Astrocyte (in vitro differentiated cells and primary cell): ENCODE measurements around the gene TAGLN3. TPM values are rescaled to one million over a fixed set of nuclear protein-coding genes. Genes with fewer than 3 reads are reported as not detected.
A peak's percentile ranks its signal among the peaks of the same experiment; 100 is the strongest.

Experiments used
- DNase-seq: peaks from one replicate; pipeline ENCODE4 v3.0.0-alpha.2; 2010; ENCODE audit warnings: low read depth
- FAIRE-seq: peaks from 2 replicates; lab custom pipeline; 2011; peaks lifted over from hg19 to GRCh38; lab: Jason Lieb, UNC
- H2AFZ ChIP-seq: 2 replicates; pipeline ENCODE4 v1.6.0; 2012; ENCODE audit warnings: low read depth, low read length, inconsistent platforms
- H3K27ac ChIP-seq: 2 replicates; pipeline ENCODE4 v1.5.1; 2011; ENCODE audit warnings: low read depth, low read length, inconsistent platforms
- H3K27me3 ChIP-seq: 2 replicates; pipeline ENCODE4 v1.6.0; 2011; ENCODE audit warnings: low read length, inconsistent platforms; ENCODE audit not compliant: insufficient read depth
- H3K36me3 ChIP-seq: 2 replicates; pipeline ENCODE4 v1.5.1; 2011; ENCODE audit warnings: low read length, inconsistent platforms; ENCODE audit not compliant: insufficient read depth
- H3K4me1 ChIP-seq: 2 replicates; pipeline ENCODE4 v1.5.1; 2011; ENCODE audit warnings: low read length, inconsistent platforms; ENCODE audit not compliant: insufficient read depth
- H3K4me2 ChIP-seq: 2 replicates; pipeline ENCODE4 v1.6.0; 2012; ENCODE audit warnings: low read length, inconsistent platforms
- H3K4me3 ChIP-seq: 2 replicates; pipeline ENCODE4 v1.5.1; 2011; ENCODE audit warnings: low read depth, mild to moderate bottlenecking, low read length, inconsistent platforms; ENCODE audit not compliant: insufficient read depth
- H3K79me2 ChIP-seq: 2 replicates; pipeline ENCODE4 v1.6.0; 2012; ENCODE audit warnings: mild to moderate bottlenecking, low read length, inconsistent platforms; ENCODE audit not compliant: insufficient read depth
- H3K9ac ChIP-seq: 2 replicates; pipeline ENCODE4 v1.6.0; 2012; ENCODE audit warnings: mild to moderate bottlenecking, low read length, inconsistent platforms
- H3K9me3 ChIP-seq: 2 replicates; pipeline ENCODE4 v1.5.1; 2012; ENCODE audit warnings: low read depth, mild to moderate bottlenecking, low read length, inconsistent platforms; ENCODE audit not compliant: insufficient read depth
- H4K20me1 ChIP-seq: 2 replicates; pipeline ENCODE4 v1.6.0; 2012; ENCODE audit warnings: low read length, inconsistent platforms; ENCODE audit not compliant: insufficient read depth
- H3K27ac Mint-ChIP-seq: one replicate; pipeline ENCODE4 v1.8.0; 2021; ENCODE audit warnings: mild to moderate bottlenecking, mixed read lengths; ENCODE audit not compliant: unreplicated experiment
- H3K27me3 Mint-ChIP-seq: one replicate; pipeline ENCODE4 v1.8.0; 2021; ENCODE audit warnings: low read depth, mixed read lengths; ENCODE audit not compliant: unreplicated experiment
- H3K36me3 Mint-ChIP-seq: one replicate; pipeline ENCODE4 v1.8.0; 2021; ENCODE audit warnings: low read depth, mixed read lengths; ENCODE audit not compliant: unreplicated experiment
- H3K4me1 Mint-ChIP-seq: one replicate; pipeline ENCODE4 v1.8.0; 2021; ENCODE audit warnings: low read depth, mixed read lengths; ENCODE audit not compliant: unreplicated experiment
- H3K4me3 Mint-ChIP-seq: one replicate; pipeline ENCODE4 v1.8.0; 2021; ENCODE audit warnings: mild to moderate bottlenecking, moderate library complexity, mixed read lengths; ENCODE audit not compliant: unreplicated experiment
- H3K9me3 Mint-ChIP-seq: one replicate; pipeline ENCODE4 v1.8.0; 2021; ENCODE audit warnings: mild to moderate bottlenecking, mixed read lengths; ENCODE audit not compliant: unreplicated experiment
- CTCF ChIP-seq: IDR thresholded peaks from 2 replicates; pipeline ENCODE4 v1.5.1; 2011; ENCODE audit warnings: low read depth, mild to moderate bottlenecking, inconsistent platforms, low read length, moderate library complexity; ENCODE audit not compliant: insufficient read depth
- EZH2 ChIP-seq: IDR thresholded peaks from 2 replicates; pipeline ENCODE4 v1.6.1; 2012; ENCODE audit warnings: mild to moderate bottlenecking, low read length, inconsistent platforms; ENCODE audit not compliant: insufficient read depth
- total RNA-seq: library from RNA; stranded (reverse); gene quantifications from 2 replicates; pipeline ENCODE4 v1.2.1, GENCODE V29; 2021

TAGLN3 gene
- total RNA-seq, 1 donor from 2014 or later = 8.7 TPM

GRCh38 chr3:111961461-111962164 lies 37.1 kb upstream of the TAGLN3 start:
- Histone ChIP-seq H4K20me1 (no peaks in the 10 kb centered on the region), H3K9me3 (no peaks in the 10 kb centered on the region), H3K4me2 (no peak overlapping the region), H3K4me1 (peaks cover 8% of the 10 kb centered on the region), H3K79me2 (no peaks in the 10 kb centered on the region), H3K9ac (no peak overlapping the region), H3K27ac (no peak overlapping the region), H3K4me3 (no peak overlapping the region), H3K27me3 (no peaks in the 10 kb centered on the region), H2AFZ (no peak overlapping the region), H3K36me3 (peaks cover 43% of the 10 kb centered on the region)
- peaks cover 24% of the 10 kb centered on the region for H3K4me1 Mint-ChIP-seq
- H3K27me3 Mint-ChIP-seq = no peaks in the 10 kb centered on the region
- no peak for TF ChIP-seq CTCF
- no peaks in the 10 kb centered on the region for H3K9me3 Mint-ChIP-seq
- DNase-seq = no peak
- no peak overlapping the region for H3K4me3 Mint-ChIP-seq
- H3K36me3 Mint-ChIP-seq = peaks cover 23% of the 10 kb centered on the region
- no peak for FAIRE-seq
- H3K27ac Mint-ChIP-seq = no peak overlapping the region

GRCh38 chr3:111963424-111963823 lies 35.3 kb upstream of the TAGLN3 start:
- peak overlapping the region; percentile 37 for H3K9ac ChIP-seq
- Mint-ChIP-seq H3K4me3 (no peak overlapping the region), H3K27me3 (no peaks in the 10 kb centered on the region), H3K27ac (peak overlapping the region; percentile 66), H3K36me3 (peaks cover 25% of the 10 kb centered on the region), H3K4me1 (peaks cover 17% of the 10 kb centered on the region), H3K9me3 (no peaks in the 10 kb centered on the region)
- peak overlapping the region; percentile 67 for H3K27ac ChIP-seq
- H3K36me3 ChIP-seq = peaks cover 49% of the 10 kb centered on the region
- peak; percentile 83 for FAIRE-seq
- no peak overlapping the region for H2AFZ ChIP-seq
- no peak overlapping the region for H3K4me3 ChIP-seq
- no peaks in the 10 kb centered on the region for H3K79me2 ChIP-seq
- H3K9me3 ChIP-seq = no peaks in the 10 kb centered on the region
- H3K27me3 ChIP-seq = no peaks in the 10 kb centered on the region
- TF ChIP-seq CTCF (no peak), EZH2 (no peak)
- H4K20me1 ChIP-seq = no peaks in the 10 kb centered on the region
- H3K4me2 ChIP-seq = no peak overlapping the region
- H3K4me1 ChIP-seq = peaks cover 8% of the 10 kb centered on the region
- peak; percentile 72 for DNase-seq

- Mint-ChIP-seq H3K9me3 (no peaks in the 10 kb centered on the region), H3K36me3 (peaks cover 15% of the 10 kb centered on the region), H3K27ac (no peak overlapping the region), H3K27me3 (no peaks in the 10 kb centered on the region), H3K4me1 (peaks cover 17% of the 10 kb centered on the region), H3K4me3 (no peak overlapping the region)
- FAIRE-seq = no peak
- Histone ChIP-seq H3K27me3 (no peaks in the 10 kb centered on the region), H3K9me3 (no peaks in the 10 kb centered on the region), H3K9ac (no peak overlapping the region), H3K4me3 (no peak overlapping the region), H3K4me1 (peaks cover 8% of the 10 kb centered on the region), H3K27ac (no peak overlapping the region), H3K36me3 (peaks cover 57% of the 10 kb centered on the region), H4K20me1 (no peaks in the 10 kb centered on the region), H2AFZ (no peak overlapping the region), H3K79me2 (no peaks in the 10 kb centered on the region), H3K4me2 (no peak overlapping the region)
- no peak for DNase-seq
- TF ChIP-seq EZH2 (no peak), CTCF (no peak)
Measured at GRCh38 chr3:111965484-111965883, 33.2 kb upstream of the TAGLN3 start.
